Left hindlimb (tissue), 1 donor: ENCODE data around the gene SCAMP3.

Experiments used
- DNase-seq: peaks from one replicate; pipeline ENCODE4 v3.0.0-alpha.2; 2018

SCAMP3 gene

DNA sequence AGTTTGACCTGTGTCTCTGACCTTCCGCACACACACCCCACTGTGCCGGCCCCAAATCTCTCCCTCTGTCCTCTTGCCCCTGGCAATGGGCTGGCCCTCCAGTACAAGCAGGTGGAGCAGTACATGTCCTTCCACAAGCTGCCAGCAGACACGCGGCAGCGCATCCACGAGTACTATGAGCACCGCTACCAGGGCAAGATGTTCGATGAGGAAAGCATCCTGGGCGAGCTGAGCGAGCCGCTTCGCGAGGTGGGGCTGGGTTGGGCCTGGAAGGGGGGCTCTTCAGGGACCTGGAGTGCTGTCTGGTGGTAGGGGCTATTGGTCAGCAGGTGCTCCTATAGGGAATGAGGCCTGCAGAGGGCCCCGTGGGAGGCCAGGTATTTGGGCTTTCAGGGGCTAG is 22.9 kb upstream of the SCAMP3 start:
- no peak for DNase-seq

DNA sequence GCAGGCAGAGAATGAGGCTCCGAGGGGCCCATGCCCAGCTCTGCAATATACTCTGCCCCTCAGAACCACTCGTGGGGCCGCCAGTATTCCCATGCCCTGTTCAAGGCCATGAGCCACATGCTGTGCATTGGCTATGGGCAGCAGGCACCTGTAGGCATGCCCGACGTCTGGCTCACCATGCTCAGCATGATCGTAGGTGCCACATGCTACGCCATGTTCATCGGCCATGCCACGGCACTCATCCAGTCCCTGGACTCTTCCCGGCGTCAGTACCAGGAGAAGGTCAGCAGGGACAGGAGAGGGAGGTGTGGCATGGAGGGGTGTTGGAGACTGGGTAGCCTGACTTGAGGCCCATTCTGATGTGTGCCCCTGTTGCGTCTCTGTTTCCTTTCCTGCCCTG is 22.3 kb upstream of the SCAMP3 start:
- no peak for DNase-seq

DNA sequence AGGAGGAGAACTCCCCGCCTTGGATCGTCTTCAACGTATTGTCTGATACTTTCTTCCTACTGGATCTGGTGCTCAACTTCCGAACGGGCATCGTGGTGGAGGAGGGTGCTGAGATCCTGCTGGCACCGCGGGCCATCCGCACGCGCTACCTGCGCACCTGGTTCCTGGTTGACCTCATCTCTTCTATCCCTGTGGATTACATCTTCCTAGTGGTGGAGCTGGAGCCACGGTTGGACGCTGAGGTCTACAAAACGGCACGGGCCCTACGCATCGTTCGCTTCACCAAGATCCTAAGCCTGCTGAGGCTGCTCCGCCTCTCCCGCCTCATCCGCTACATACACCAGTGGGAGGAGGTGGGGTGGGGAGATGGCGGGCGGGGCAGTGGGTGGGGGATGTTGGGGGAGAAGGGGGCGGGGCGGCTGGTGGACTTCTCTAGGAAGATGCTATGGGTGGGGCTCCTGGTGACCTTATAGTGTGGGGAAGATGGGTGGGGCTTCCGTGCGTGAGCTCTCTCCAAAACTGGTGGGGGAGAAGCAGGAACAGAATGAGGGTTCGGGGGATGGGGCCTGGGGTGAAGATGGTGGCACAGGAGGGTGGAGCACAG is 20.4 kb upstream of the SCAMP3 start:
- DNase-seq: no peak

DNA sequence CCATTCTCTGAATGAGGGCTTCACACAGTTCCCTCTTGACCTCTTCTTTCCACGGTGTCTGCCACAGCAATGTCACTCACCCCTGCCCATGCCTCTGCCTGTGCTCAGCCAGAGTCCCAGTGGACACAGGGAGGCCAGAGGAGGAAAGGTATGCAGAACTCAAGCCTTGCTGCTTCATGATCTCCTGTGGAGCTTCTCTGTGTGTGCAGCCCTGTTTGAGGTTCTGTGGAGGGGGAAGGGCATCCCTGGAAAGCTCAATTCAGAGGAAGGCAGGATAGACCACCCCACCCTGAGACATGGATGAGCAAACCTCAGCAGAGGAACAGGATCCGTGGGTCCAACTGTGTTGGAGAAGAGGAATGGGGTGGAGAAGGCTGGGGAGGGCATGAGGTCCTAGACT is 17.1 kb upstream of the SCAMP3 start:
- no peak for DNase-seq

DNA sequence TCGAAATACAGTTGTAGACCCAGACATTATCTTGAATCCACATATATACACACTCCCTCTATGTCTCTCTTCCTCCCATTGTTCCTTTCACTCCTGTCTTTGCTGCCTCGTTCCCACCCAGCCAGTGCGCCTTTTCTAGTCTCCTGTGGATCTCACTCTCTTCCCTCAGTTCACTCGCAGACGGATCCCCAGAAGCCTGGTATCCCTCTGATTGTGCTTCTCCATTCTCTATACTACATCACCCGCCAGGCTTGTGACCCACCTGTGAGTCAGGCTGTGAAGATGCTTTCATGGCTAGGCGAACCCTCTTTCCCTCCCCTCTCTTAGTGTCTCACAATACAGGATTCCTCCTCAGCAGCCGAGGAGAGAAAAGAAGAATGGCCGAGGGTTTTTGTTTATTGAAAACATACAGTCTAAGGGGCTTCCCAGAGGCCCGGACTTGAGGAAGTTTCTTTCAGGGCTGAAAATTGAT is 16.6 kb upstream of the SCAMP3 start:
- DNase-seq: no peak

DNA sequence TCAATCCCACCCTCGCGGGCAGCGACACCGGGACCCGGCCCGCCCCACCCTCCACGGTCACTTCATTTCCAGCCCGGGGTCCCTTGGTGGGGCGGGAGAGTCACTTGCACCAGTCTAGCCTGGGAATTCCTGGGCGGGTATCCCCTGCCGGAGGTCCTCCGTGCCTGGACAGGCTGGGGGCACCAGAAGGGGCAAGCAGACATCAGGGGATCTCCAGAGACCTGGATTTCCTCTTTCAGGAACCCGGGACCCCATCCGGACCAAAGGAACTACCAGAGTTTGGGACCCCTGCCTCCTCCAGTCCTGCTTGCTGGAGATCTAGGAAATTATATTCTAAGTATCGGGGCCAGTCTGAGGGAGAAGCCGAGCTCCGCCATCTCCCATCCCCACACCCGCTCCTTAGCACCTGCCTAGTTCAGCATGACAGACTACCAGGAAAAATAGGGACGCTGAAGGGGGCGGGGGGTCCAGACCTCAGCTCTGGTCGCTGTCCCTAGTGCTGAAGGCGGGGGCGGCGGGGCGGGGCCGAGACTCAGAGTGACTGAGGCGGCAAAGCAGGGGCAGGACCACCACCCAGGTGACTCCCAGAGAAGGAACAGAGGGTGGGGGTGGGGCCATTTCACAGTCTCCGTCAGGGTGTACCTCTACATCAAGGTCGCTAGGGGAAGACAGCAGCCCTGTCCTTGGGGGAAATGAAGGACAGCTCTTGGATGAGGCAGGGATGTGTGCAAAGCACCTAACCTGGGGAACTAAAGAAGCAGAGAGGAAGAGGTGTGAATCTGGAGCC is 15.9 kb upstream of the SCAMP3 start:
- peak; percentile 79 for DNase-seq

DNA sequence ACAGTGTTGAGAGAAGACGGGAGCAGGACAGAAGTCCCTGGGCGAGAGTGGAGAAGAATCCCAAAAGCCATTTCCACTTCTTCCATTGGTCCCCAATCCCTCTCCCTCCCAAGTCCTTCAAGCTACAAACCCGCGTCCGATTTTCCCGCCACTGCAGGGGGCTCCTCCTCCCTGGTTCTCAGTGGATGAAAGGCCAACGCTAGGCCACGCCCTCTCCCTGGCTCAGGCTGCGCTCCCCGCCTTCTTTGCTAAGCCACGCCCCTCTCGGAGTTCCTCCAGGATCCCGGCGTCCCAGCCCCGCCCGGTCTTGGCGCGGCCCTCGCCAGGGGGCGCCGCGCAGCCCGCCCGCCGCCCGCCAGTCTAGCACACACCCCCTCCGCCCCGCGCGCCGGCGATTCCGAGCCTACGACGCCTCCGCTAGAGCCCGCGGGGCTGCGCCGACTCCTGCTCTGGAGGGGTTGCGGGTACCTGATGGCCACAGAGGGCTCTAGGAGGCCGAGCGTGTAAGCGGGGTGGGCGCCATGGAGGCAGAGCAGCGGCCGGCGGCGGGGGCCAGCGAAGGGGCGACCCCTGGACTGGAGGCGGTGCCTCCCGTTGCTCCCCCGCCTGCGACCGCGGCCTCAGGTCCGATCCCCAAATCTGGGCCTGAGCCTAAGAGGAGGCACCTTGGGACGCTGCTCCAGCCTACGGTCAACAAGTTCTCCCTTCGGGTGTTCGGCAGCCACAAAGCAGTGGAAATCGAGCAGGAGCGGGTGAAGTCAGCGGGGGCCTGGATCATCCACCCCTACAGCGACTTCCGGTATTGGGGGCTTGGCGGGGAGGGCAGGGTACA is 15.1 kb upstream of the SCAMP3 start, which contains the start of gene HCN3:
Gene HCN3 (plus strand): TSS at position 394 of the 832 bp plus-strand sequence. CDS start 128 bp downstream, at position 522.
- DNase-seq: peak; percentile 98

DNA sequence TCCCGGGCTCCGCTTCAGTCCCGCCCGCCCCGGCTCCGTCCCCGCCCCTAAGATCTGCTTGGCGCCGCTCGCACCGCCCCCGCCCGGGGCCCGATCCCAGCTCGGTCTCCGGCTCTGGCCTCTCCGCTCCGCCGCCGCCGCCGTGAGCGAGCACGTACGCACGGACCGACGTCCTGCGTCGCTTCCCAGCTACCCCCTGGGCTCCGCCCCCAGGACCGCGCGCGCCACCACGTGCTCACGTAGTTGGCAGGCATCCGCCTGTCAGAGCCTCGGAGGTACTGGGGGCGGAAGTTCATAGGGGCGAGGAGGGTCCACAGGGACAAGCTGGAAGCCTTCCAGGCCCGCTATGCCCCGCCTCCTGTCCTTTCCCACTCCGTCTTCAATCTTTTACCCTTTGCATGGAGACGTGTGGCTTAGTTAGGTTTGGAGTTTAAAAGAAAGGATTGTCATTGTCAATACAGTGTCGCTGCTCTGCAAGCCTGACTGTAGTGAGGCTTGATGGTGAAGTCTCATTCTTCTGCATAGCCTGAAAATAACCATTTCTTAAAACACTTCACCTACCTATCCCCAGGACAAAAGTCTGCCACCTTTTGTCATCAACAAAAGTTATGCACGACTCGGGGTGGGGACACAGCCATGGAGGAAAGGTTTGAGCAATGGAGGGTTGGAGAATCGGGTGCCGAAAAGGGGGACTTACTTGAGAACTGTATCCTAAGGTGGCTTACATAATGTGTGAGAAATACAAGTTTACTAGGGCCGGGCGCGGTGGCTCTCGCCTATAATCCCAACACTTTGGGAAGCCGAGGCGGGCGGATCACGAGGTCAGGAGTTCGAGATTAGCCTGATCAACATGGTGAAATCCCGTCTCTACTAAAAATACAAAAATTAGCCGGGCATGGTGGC is 11.4 kb upstream of the SCAMP3 start, which contains the start of gene CLK2:
Gene CLK2 (minus strand): TSS at position 162 of the 903 bp plus-strand sequence. CDS start 2,527 bp downstream, outside the sequence.
- DNase-seq: peak; percentile 97

DNA sequence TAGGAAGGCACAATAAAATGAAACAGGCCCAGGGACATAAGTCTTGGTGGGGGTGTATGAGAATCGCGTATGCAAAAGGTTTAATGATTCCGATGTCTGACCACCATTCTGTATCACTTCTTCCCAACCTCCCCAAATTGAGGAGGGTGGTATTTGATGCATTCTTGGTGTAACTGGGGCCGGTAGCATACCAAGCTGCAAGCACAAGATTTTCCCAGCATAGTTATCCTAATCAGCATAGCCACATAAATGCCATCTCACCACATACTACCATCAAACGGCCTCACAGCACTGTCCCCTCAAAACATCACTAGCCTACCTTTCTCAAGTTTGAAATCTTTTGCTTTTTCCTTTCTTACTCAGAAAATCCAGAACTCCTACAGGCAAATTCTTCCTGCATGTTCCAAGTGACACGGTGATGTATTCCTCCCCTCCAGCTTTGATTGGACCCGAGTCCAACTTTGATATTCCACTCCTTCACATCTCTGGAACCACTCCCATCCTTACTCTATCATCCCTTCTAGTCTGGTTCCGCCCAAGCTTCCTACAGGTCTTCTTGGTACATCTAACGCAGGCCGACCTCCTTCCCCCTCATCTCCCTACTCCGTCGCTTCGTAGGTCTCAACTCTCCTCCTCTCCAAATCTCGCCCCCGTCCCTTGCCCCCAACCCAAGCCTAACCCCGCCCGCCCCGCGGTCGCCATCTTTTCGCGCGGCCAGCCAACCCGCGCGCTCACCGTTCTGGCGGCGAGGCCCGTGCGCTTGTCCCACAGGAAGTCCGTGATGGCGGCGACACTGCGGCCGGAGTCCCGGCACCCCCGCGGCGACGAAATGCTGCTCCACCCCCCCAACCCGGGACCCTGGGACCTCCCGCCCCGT is 10.5 kb upstream of the SCAMP3 start:
- no peak for DNase-seq

DNA sequence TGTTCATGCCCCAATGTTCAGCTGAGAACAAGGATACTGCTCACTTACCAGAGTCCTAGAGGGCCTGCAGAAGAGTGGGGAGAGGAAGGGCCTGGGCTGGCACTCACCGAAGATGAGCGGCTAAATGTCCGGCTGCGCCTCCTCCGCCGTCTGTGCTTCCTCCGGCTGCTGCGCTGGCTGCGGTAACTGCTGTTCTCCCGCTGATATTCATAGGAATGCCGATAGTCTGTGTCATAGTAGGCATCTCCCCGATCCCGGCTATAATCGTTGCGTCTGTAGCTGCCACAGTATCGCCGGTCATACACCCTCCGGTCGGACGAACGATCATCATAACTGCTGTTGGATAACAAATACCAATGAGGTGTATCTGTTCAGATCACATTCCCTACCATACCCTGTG is 7.2 kb upstream of the SCAMP3 start:
- DNase-seq: no peak

DNA sequence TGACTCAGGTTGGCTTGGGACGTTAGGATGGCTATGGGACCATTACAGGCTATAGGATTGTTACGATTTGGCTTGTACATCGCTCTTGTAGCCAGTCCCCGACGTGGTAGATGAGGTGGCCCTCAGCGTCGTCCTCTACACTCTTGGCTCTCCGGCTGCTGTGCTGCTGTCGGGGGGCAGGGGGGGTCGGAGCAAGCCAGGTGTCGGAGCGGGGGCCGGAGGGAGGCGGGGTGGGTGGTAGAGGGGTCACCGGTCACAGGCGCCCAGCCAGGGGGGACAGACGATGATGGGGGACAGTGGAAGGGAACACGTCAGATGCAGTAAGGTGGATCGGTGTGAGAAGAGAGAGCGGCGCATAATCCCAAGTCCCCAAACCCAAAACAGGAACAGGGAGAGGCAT is 6.5 kb upstream of the SCAMP3 start:
- no peak for DNase-seq

DNA sequence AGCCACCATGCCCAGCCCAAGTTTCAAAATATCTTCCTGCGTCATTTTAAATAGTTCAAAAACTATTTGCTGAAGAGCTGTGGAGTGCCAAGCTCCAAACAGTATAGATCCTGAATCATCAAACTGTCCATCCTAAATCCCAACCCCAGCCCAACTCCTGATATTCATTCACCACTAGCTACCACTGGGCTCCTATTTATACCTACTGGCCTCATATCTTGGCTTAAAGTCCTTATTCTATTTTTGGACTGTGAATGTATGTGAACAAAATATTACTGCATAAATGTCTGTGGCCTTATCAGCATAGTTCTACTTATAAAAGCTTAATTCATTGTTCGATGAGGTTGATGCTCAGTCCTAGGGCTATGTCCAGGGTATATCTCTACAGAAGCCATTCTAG is 5.2 kb upstream of the SCAMP3 start:
- DNase-seq: no peak

DNA sequence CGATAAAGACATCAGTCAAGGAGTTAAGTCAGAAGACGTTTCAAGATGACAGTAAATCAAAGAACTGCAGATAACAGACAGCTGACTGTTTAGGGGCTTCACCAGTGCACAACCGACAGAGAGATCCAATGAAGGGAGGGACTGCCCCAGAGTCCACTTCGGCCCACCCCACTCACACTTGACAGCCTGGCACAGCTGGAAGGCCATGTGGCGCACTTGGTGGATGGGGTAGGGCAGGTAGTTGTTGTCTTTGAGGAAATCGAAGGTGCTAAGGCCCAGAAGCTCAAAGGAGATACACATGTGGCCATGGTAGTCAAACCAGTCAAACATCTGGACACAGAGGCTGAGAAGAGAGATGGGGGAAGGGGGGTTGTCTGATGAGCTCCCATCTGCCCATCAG is 4.4 kb upstream of the SCAMP3 start:
- DNase-seq: no peak

DNA sequence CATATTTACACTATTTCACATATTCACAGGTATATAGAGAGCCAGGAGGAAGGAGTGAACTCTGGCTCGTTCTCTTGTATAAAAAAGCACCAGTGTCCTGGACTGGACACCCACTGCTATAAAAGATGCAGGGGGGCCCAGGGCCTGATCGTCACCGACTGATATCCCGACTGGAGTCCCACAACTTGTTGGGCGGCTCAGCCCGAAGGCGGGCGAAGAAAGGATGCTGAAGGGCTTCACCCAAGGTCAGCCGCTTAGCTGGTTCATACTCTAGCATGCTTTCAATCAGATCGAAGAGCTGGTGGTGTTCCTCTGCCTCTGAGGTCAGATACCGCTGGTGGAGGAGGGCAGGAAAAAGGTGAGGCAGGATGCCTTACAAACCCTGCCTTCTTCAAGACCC is 907 bp upstream of the SCAMP3 start:
- DNase-seq: no peak

DNA sequence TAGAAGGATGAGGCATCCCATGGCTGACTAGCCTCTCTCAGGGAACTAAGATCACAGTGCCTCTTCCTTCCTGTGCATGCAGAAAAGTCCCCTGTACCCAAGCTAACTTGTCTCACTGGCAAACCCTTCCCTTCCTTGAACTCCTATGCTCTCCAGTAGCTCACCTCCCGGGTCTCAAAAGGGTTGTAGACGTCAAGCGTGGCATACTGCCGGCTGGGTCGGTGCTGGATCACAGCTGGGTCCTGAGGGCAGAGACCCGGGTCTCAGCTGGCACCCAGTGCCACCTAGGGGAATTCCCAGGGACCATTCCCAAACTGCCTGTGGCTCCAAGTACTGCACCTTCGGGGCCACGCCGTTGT is 688 bp downstream of the SCAMP3 start:
- DNase-seq: no peak

DNA sequence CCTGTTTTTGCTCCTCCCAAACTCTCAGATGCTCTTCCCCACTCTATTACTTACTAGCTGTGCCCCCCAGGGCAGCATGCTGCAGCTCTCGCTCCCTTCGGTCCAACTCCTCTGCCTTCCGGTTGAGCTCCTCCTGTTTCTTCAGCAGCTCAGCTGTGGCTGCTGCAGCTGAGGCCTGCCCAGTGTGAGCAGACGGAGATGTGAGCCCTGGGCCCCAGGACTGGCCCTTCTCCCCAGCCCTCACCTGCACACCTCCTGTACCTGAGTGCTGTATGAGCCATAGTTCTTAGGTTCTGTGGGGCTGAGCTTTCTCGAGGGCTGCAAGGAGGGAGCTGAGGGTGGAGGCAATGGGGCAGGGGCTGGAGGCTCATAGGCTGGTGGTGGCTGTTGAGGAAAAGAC is 1.9 kb downstream of the SCAMP3 start:
- no peak for DNase-seq

DNA sequence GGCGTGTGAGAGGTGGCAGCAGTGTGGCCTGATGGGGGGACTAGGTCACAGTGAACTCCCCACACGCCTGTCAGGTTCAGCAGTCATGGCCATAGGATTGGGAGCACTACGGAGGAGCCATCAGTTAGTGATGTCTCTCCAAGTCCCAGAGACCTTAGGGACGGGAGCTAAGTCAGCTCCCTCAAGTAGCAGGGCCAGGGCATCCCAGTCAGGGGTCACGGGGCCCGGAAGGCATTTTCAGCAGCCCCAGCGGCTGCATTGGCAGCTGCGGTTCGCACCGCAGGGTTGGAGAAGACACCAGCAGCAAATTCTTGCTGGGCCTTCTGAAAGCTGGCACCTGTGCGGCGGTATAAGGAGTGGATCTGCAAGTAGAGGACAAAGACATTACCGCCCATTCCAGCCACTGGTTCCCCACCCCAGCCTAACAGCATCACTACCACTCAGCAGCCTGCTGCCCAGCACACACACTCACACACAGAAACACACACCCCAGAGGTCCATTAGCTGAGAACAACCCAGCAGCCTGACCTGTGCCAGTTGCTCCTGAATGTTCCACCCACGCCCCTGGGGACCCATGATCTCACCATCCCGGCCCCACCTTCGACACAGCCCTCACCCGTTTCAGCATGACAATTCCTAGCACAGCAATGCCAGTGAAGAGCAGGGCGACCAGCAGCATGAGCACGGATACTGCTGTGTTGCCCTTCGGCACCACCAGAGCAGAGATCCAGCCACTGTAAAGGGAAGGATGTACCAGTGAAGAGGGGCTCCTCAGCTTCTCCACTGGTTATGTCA is 5.9 kb downstream of the SCAMP3 start:
- DNase-seq: no peak

DNA sequence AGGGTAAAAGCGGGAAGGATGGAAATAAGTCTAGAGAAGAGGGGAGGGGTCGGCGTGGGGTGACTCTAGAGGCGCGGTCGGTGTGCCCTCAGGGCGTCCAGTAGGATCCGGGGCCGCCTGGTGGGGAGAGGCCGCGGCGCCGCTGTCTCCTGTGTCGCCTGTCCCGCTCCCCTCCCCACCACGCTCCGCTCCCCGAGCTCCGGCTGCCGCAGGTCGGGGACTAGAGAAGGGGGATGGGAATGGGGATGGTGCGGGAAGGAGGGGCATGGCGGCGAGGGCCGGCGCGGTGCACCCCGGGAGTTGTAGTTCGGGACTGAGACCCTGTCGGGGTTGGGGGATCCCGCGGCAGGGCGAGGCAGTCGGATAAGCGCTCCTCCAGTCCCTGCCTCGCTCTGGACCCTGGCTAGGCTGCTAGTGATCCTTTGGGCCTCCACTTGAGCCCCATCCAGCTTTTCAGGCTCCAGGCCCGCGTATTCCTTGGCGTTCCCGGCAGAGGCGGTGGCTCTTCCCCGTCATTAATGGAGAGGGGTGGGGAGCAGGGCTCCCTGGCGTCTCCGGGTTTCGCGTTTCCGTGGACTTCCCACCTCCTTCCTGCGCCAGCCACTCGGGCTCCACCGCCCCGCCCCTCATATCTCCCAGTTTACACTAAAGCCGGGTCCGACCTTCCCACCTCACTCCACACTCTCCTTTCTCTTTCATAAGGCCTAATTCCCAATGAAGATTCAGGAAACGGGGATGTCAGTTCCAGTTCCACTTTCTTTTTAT is 6.7 kb downstream of the SCAMP3 start, which contains the start of gene ENTREP3:
Gene ENTREP3 (minus strand): TSS at position 241 of the 765 bp plus-strand sequence. CDS start 606 bp downstream, outside the sequence.
- DNase-seq: peak; percentile 95

DNA sequence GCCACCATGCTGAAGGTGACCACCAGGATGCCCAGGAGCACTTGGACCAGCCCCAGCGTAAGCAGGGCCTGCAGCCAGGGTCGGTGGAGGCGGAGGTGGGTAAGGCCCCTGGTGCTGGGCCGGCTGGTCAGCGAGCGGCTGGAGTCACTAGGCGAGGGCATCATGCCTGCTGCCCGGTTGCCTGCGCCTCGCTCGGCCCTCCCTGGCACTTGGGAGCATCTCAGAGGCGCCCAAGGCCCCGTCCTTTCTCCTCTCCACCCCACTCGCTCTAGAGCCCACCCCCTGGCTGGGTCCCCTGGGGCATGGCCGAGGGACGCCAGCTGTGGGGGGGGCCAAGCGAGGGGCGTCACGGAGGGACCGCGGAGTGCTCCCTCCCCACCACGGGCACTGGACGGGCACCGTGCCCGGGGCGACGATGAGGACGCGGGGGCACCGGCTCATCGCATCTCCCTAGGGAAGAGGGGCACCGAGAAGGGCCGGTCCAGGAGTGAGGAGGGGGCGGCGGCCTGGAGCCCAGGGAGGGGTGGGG is 7.4 kb downstream of the SCAMP3 start:
- peak; percentile 67 for DNase-seq
